GM21619 (cell line): ENCODE measurements around the gene VDR.

Experiments used
- ATAC-seq: cut with Tn5 transposase; IDR thresholded peaks from one replicate; pipeline ENCODE4 v1.9.1; 2021; ENCODE audit not compliant: unreplicated experiment

The VDR gene

DNA sequence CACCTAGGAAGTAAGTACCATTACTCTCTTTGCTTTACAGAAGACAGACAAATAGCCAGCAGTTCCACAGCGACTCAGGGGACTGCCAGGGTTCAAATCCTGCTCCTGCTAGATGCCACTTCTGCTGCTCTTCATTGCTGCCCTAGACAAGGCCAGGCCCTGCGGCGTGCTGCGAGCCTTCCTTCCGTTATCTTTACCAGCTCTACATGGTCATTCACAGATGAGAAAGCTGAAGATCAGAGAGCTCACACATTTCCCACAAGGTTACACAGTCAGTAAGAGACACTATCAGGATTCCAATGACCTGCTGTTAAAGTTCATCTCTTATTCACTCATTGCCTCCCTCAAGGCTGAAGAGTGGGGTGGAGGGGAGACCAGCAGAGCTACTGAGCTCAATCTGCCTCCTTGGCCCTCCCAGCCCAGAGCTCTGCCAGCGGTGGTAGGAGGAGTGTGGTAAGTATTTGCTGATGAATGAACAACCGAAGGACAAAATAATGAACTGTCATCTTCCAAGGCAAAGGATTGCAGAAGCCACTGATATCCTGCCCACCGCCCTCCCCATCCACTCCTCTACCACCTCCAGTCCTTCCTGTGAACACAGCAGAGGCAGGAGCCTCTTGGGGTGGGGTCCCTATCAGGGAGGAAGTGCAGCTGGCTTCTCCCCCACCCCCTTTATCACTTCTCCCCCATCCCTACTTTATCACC lies 70.4 kb downstream of the VDR start:
- ATAC-seq: no peak

DNA sequence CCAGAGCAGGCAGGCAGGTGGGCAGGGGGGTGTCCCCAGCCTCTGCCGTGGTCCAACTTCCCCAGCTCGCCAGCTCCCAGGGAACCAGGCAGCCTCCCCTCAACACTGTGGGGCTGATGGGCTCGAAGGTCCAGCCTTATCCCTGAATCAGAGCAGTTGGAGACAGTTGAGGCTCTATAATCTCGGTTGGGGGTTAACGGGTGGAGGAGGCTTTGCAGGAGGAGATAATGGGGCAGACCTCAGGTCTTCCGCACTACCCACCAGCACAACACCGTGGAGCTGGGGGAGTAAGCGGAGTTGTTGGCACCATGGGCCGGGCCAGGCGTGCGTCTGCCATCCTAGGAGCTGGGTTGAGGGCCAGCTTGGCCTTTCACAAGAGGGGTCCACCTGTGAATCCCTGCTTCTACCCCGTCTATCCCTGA lies 71.2 kb downstream of the VDR start:
- no peak for ATAC-seq

DNA sequence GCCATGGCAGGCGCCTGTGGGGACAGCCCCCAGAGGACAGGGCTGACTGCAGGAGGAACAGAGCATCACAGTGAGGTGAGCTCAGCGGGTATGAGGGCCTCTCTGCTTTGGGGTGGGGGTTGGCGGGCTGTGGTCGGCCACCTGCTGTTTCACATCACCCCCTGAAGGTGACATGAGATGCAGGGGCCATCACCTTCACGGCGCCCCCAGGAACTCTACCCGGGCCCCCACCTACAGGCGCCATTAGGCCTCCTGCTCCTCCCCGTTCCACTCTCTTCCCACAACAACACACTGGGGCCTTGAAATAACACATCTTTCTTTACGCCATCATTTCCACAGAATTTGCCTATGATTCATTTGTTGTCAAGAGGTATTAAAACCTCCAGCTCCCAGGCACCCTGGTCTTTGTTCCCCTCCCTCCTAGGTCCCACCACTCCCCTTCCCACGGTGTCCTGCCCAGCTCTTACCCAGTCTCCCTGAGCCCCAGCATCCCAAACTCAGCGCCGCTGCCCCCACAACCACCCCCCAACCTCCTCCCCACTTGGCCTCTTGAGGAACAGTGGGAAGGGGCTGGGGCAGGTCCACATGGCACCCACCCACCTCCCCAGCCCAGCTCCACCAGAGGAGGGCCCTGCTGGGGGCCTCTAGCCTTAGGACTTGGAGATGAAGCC lies 72.4 kb downstream of the VDR start:
- no peak for ATAC-seq

DNA sequence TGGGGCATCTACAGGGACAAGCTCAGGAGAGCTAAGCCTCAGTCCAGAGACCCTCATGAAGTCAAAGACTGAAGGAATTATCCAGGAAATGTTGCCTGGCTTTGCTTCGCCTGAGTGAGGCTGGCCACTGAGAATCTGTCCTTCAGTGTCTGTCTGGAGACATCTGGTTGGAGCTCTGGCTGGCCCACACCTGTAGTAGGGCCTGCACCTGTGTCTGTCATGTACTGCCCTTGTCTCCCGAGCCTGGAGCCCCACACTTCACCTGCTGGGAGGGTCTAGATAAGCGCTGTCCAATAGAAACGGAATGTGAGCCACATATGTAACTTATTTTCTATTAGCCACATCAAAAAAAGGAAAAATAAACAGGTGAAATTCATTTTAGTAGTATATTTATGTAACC lies 75.2 kb downstream of the VDR start:
- no peak for ATAC-seq

DNA sequence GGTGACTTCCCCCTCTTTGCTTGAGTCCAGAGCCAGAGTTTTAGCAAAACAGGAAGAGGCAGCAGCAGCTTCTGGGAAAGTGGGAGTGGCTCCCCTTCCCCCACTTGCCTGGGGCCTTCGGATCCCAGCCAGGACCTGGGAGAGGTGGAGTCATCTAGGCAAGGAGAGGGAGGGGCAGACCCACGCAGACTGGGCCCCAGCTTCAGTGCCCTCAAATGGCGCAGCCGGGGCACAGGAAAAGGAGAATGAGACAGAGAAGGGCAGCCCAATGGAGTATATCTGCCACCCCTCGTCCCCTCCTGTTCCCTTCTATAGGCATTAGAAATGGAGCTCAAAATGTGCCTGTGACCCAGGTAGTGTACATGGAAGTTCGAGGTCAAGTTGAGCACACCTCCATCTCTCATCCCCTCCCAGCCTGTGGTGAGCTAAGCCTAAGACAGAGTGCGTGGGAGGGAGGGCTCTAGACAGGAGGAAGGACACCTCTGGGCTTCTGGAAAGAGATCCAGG lies 75.8 kb downstream of the VDR start:
- ATAC-seq: no peak

GRCh38 chr12:47828008-47828975 lies 76.5 kb downstream of the VDR start:
- ATAC-seq: no peak

DNA sequence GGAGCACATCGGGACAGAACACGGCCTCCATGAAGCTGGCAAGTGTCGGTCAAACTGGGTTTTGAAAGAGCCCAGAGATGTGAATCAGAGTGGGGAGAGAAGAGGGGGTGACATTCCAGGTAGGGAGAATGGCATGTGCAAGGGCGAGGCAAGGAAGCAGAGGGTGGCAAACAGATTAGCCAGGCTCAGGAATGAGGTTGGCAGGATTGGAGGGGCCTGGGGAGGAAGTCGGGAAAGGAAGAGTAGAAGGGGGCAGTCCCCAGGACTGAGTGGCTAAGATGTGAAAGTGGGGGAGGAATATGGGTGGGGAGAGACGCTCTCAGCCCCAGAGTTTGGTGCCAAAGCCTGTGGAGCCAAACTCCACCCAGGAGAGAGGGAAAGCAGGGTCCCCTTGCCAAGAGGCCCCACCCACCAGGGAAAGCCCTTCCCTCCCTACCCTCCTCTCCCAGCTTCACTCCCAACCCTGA lies 79.6 kb downstream of the VDR start:
- ATAC-seq: no peak

DNA sequence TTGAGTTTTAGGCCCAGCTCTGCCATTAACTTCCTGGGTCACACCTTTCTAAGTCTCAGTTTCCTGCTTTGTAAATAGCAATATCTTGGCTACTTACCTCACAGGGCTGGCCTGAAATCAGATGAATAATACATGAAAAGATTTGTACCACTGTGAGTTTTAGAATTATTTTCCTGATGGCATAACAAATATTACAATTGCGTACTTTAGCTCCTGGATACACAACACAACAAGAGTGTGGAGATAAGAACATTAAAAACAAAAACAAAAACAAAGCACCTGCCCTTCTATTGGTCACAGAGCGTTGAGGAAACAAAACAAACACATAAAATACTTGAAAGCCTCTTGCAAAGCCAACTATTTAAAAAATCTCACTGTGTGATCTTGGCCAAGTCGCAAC lies 80.2 kb downstream of the VDR start:
- ATAC-seq: no peak

- no peak for ATAC-seq
These were observed 80.6 kb downstream of the VDR start for GRCh38 chr12:47824198-47824597.

DNA sequence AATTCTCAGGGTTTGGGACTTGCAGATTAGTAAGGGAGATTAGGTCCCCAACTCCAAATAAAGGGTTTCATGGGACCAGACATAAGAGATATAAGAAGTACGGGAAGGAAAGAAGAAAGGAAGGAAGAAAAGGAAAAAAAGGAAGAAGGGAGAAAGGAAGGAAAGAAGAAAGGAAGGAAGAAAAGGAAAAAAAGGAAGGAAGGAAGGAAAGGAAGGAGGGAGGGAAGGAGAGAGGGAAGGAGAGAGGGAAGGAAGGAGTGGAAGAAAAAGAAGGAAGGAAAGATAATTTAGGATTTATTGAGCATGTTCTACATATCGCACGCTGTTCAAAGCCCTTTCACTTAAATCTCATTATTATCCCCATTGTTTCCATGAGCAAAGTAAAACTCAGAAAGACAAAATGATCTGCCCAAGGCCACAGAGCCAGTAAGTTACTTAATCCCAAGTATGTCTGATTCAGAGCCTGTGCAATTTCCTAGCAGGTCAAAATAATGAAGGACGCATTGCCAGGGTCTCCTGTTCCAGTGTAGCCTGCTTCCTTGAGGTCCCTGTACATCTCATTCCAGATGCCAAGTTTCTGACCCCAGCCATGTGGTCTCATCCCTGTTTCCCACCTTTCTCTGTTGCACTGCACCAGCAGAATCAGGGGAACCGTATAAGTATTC lies 81.2 kb downstream of the VDR start:
- no peak for ATAC-seq

- ATAC-seq: no peak
These were observed 81.9 kb downstream of the VDR start for GRCh38 chr12:47822863-47823262.

GRCh38 chr12:47822401-47822800 lies 82.4 kb downstream of the VDR start:
- no peak for ATAC-seq

- no peak for ATAC-seq
These were observed 83.5 kb downstream of the VDR start for GRCh38 chr12:47821346-47821706.

DNA sequence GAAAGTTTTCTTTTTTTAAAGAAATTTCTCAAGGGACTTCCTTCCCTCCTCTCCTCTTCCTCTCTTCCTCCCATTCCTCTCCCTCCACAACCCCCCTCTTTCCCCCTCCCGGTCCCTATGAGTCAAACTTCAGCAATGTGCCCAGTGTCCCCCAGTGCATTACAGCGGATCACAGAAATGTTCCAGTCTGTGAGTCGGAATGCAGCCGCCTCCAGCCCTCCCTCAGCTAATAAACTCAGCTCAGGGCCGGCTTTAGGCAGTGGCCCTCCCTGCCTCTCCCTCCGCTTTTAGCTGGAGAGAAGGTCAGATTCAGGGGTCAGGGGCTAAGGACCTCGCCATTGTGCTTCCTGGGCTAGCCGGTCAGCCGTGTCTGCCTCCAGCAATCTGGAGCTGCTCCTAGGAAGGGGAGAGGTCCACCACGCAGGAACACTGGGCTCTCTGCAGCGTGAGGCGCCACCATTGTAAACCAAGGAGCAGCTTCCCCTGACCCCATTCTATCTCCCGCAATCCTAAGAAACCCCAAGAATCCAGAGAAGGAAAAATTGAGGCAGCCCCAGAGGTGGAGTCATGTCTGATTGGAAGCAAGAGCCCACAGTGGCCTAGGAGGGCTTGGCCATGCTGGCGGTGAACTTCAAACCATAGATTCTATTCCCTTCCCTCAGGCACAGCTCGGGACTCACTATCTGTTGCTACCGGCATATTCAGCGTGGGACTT lies 84.0 kb downstream of the VDR start:
- ATAC-seq: no peak

DNA sequence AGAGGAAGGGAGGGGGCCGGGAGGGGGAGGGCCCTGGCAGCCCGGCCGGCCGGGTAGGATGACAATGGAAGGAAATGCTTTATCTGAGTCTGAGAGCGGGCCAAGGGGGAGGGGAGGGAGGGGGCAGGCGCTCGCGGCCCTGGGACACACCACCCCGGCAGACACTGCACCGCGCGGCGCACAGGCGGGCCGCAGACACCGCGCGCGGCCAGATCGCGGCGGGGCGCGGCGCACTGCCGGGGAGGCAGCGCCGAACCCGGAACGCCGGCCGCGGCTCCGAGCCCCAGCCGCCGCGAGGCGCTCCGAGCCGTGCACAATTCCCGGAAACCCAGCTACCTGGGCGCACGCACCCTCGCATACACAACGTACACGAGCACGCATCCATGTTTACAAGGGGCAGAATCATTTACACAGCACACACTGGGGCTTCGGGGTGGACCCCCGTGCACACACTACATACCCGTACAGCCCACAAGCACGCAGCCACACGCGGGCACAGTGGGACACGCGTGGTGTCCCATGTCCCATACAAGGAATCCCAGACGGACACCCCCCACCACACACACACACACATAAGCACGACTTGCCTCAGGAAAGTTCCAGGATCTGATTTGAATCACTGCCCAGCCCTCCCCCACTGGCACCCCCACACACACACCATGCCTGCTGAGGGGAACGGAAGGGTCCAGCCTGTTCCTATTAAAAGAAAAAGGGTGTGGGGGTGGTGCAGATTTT lies 84.7 kb downstream of the VDR start, which contains the start of gene HDAC7:
TSS of gene HDAC7 (minus strand) at position 8 of the 735 bp plus-strand sequence. CDS start 118 bp downstream, outside the sequence.
- no peak for ATAC-seq

DNA sequence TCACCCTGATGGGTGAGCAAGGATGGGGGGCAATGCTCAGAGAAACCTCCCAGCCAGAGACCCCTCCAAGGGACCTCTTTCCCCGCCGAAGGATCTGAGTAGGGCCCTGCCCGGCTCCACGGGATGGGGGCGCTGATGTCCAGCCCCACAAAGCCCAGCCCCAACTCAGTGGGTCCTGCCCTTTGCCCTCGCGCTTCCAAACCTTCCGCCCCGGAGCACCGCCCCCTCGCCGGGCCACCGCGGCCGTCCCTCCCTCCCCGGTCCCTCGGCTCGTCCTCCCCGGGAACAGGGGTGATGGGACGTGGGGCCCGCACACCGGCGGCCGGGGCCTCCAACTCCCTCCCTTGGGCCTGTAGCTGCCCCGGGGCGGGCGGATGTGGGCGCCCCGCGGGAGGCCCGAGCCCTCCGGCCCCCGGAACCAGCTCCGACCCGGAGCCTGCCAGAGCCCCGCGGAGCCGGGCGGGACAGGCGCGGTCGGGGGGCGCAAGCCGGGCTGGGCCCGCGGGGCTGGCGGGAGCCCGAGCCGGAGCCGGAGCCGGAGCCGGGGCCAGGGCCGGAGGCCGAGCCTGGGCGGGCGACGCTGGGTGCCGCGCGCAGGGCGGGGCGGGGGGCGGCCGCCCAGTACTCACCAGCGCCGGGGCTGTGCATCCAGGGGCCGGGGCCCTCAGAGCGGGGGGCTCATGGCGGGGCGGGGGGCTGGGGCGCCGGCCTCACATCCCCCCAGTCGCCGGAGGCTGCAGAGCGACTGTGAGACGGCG lies 85.5 kb downstream of the VDR start:
- ATAC-seq: no peak

GRCh38 chr12:47818467-47819137 lies 86.2 kb downstream of the VDR start:
- ATAC-seq: no peak

GRCh38 chr12:47818007-47818376 lies 86.8 kb downstream of the VDR start:
- ATAC-seq: no peak
